HepG2 (cell line): Measurements from ENCODE around the gene ADAR. TPM values are rescaled to one million over a fixed set of nuclear protein-coding genes. Genes with fewer than 3 reads are reported as not detected.

Experiments used
- HMG20B ChIP-seq: conservative IDR thresholded peaks from 2 replicates; pipeline ENCODE4 v1.6.1; 2016; ENCODE audit warnings: missing genetic modification reagents, missing compliant biosample characterization
- ISX ChIP-seq: sonication (generic); formaldehyde crosslinking; conservative IDR thresholded peaks from 2 replicates; pipeline ENCODE4 v1.5.0; 2020; ENCODE audit warnings: missing genetic modification reagents
- KDM5B ChIP-seq: sonication (generic); formaldehyde crosslinking; IDR thresholded peaks from 2 replicates; pipeline ENCODE4 v1.4.0; 2020; ENCODE audit warnings: missing genetic modification reagents, mild to moderate bottlenecking, borderline replicate concordance
- MLXIP ChIP-seq: sonication (generic); formaldehyde crosslinking; IDR thresholded peaks from 2 replicates; pipeline ENCODE4 v1.9.0; 2021; ENCODE audit warnings: missing genetic modification reagents, borderline replicate concordance
- NFATC3 ChIP-seq: sonication (generic); formaldehyde crosslinking; IDR thresholded peaks from 2 replicates; pipeline ENCODE4 v1.5.1; 2020; ENCODE audit warnings: mild to moderate bottlenecking, missing genetic modification reagents
- PAF1 ChIP-seq: IDR thresholded peaks from 2 replicates; pipeline ENCODE4 v1.6.1; 2016; ENCODE audit warnings: missing genetic modification reagents, missing compliant biosample characterization
- PRMT3 ChIP-seq: sonication (generic); formaldehyde crosslinking; IDR thresholded peaks from 2 replicates; pipeline ENCODE4 v1.8.1; 2022; ENCODE audit warnings: low read depth, mild to moderate bottlenecking, moderate library complexity, missing genetic modification reagents, borderline replicate concordance
- PTBP1 ChIP-seq: fragments of 200-400 bp; formaldehyde crosslinking; IDR thresholded peaks from 2 replicates; pipeline ENCODE4 v1.6.1; 2018; ENCODE audit warnings: low read length, low read depth; ENCODE audit not compliant: poor library complexity, severe bottlenecking
- REL ChIP-seq: sonication (generic); formaldehyde crosslinking; conservative IDR thresholded peaks from 2 replicates; pipeline ENCODE4 v1.8.0; 2022; ENCODE audit warnings: mild to moderate bottlenecking, missing genetic modification reagents, moderate library complexity
- RELA ChIP-seq: sonication (generic); formaldehyde crosslinking; IDR thresholded peaks from 2 replicates; pipeline ENCODE4 v1.4.0; 2020; ENCODE audit warnings: missing genetic modification reagents
- RXRA ChIP-seq: sonication (generic); formaldehyde crosslinking; IDR thresholded peaks from 2 replicates; pipeline ENCODE4 v1.5.1; 2020; ENCODE audit warnings: missing genetic modification reagents
- SIX4 ChIP-seq: sonication (generic); formaldehyde crosslinking; IDR thresholded peaks from 2 replicates; pipeline ENCODE4 v1.4.0; 2020; ENCODE audit warnings: missing genetic modification reagents
- ZBTB20 ChIP-seq: sonication (generic); formaldehyde crosslinking; IDR thresholded peaks from 2 replicates; pipeline ENCODE4 v1.8.1; 2023; ENCODE audit warnings: missing genetic modification reagents, low read depth, mild to moderate bottlenecking, borderline replicate concordance
- ZBTB43 ChIP-seq: sonication (generic); formaldehyde crosslinking; conservative IDR thresholded peaks from 2 replicates; pipeline ENCODE4 v1.4.0; 2020; ENCODE audit warnings: missing genetic modification reagents
- ZNF30 ChIP-seq: sonication (generic); formaldehyde crosslinking; IDR thresholded peaks from 2 replicates; pipeline ENCODE4 v1.5.0; 2020; ENCODE audit warnings: mild to moderate bottlenecking, missing genetic modification reagents
- ZNF326 ChIP-seq: sonication (generic); formaldehyde crosslinking; IDR thresholded peaks from 2 replicates; pipeline ENCODE4 v1.4.0; 2020; ENCODE audit warnings: missing genetic modification reagents, borderline replicate concordance
- ZNF788 ChIP-seq: sonication (generic); formaldehyde crosslinking; IDR thresholded peaks from 2 replicates; pipeline ENCODE4 v1.5.0; 2020; ENCODE audit warnings: mild to moderate bottlenecking, missing genetic modification reagents, borderline replicate concordance
- ZNF878 ChIP-seq: sonication (generic); formaldehyde crosslinking; IDR thresholded peaks from 2 replicates; pipeline ENCODE4 v1.8.1; 2023; ENCODE audit warnings: mild to moderate bottlenecking, missing genetic modification reagents, moderate library complexity
- ZSCAN30 ChIP-seq: sonication (generic); formaldehyde crosslinking; IDR thresholded peaks from 2 replicates; pipeline ENCODE4 v1.5.0; 2020; ENCODE audit warnings: mild to moderate bottlenecking, missing genetic modification reagents
- polyA plus RNA-seq, 8 experiments: library from polyadenylated mRNA; depleted of rRNA in 3 of 8; stranded (reverse) in 7 of 8; unstranded in 1 of 8; fragments of >200 nt; fragmentation: Illumina TruSeq in 4 of 8; extraction: Trizol in 4 of 8; gene quantifications; 2 replicates each; pipeline versions ENCODE4 v1.2.1 to v1.2.3, GENCODE V29; 2011 to 2016; ENCODE audit warnings: low read depth in 4 of 8, missing spikeins in 1 of 8, mixed read lengths in 1 of 8; ENCODE audit not compliant: insufficient read depth in 1 of 8
- total RNA-seq, 5 experiments: library from RNA; depleted of rRNA; stranded (reverse); fragments of >200 nt; fragmentation: Illumina TruSeq; extraction: Trizol; gene quantifications; 2 replicates each; pipeline ENCODE4 v1.2.3, GENCODE V29; 2016; ENCODE audit warnings: low read depth in 1 of 5
- TF ChIP-seq, protein P1 (sequence below): sonication (generic); formaldehyde crosslinking; IDR thresholded peaks from 2 replicates; pipeline ENCODE4 v1.4.0; 2020; ENCODE audit warnings: missing genetic modification reagents, mild to moderate bottlenecking, borderline replicate concordance
- TF ChIP-seq, protein P2 (sequence below): sonication (generic); formaldehyde crosslinking; IDR thresholded peaks from 2 replicates; pipeline ENCODE4 v1.8.1; 2023; ENCODE audit warnings: mild to moderate bottlenecking, missing genetic modification reagents

Gene ADAR
- total and polyA plus RNA-seq, 2 of the 13 experiments (the other 11 are each of a cell fraction or from before 2014, with no cell fraction given) = 70.8 to 86.2 TPM

- TF ChIP-seq, protein P1, sequence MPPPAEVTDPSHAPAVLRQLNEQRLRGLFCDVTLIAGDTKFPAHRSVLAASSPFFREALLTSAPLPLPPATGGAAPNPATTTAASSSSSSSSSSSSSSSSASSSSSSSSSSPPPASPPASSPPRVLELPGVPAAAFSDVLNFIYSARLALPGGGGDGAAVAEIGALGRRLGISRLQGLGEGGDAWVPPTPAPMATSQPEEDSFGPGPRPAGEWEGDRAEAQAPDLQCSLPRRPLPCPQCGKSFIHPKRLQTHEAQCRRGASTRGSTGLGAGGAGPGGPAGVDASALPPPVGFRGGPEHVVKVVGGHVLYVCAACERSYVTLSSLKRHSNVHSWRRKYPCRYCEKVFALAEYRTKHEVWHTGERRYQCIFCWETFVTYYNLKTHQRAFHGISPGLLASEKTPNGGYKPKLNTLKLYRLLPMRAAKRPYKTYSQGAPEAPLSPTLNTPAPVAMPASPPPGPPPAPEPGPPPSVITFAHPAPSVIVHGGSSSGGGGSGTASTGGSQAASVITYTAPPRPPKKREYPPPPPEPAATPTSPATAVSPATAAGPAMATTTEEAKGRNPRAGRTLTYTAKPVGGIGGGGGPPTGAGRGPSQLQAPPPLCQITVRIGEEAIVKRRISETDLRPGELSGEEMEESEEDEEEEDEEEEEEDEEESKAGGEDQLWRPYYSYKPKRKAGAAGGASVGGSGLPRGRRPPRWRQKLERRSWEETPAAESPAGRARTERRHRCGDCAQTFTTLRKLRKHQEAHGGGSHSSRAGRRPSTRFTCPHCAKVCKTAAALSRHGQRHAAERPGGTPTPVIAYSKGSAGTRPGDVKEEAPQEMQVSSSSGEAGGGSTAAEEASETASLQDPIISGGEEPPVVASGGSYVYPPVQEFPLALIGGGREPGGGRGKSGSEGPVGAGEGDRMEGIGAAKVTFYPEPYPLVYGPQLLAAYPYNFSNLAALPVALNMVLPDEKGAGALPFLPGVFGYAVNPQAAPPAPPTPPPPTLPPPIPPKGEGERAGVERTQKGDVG = peak; percentile 99; the same call in 1 of the 2 replicates
- TF ChIP-seq PAF1 = no peak
- TF ChIP-seq, protein P2, sequence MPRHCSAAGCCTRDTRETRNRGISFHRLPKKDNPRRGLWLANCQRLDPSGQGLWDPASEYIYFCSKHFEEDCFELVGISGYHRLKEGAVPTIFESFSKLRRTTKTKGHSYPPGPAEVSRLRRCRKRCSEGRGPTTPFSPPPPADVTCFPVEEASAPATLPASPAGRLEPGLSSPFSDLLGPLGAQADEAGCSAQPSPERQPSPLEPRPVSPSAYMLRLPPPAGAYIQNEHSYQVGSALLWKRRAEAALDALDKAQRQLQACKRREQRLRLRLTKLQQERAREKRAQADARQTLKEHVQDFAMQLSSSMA = peak; percentile 95; the same call in 1 of the 2 replicates
- TF ChIP-seq ZSCAN30 (CRISPR knock-in tag) = peak; percentile 96
- peak; percentile 99 for TF ChIP-seq PRMT3 (CRISPR knock-in tag)
- peak; percentile 84 for TF ChIP-seq RXRA (CRISPR knock-in tag)
- peak; percentile 67; the same call in 1 of the 2 replicates for TF ChIP-seq NFATC3 (CRISPR knock-in tag)
- no peak for TF ChIP-seq PTBP1
- TF ChIP-seq SIX4 (CRISPR knock-in tag) = no peak; the same call in 1 of the 2 replicates
- TF ChIP-seq KDM5B = peak; percentile 98
- TF ChIP-seq ZBTB43 = peak; percentile 92
- TF ChIP-seq RELA (CRISPR knock-in tag) = peak; percentile 74; the same call in 1 of the 2 replicates
- TF ChIP-seq ZNF30 (CRISPR knock-in tag) = peak; percentile 98
- TF ChIP-seq ISX = peak; percentile 90; the same call in 1 of the 2 replicates
- peak; percentile 100 for TF ChIP-seq REL
- TF ChIP-seq MLXIP (CRISPR knock-in tag) = peak; percentile 87
- peak; percentile 96; the same call in 1 of the 2 replicates for TF ChIP-seq ZBTB20 (CRISPR knock-in tag)
- peak; percentile 100 for TF ChIP-seq ZNF878 (CRISPR knock-in tag)
- peak; percentile 99 for TF ChIP-seq ZNF788 (CRISPR knock-in tag)
- no peak for TF ChIP-seq ZNF326 (CRISPR knock-in tag)
- TF ChIP-seq HMG20B (CRISPR knock-in tag) = peak; percentile 75
Measured at GRCh38 chr1:154558720-154559465, 49.1 kb downstream of the ADAR start (continued).
